ENCODE results near the gene ZBTB7C.

Gene ZBTB7C

DNA sequence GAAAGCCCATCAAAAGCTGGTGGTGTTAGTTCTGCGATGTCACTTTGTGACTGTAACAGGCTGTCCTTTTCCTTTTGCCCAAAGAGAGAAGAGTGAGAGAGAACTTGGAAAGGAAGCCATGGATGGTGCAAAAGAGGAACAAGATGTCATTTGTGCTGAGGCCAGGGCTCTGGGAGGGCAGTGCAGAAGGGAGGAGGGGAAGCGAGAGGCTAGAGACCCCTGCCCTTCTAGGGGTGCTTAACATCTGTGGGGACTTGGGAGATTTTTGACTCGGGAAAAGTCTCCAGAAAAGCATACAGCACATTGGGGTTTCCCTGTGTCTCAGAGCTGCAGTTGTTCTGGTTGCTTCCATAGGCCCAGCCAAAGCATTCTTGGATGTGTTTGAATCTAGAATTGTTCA, 49.6 kb downstream of the ZBTB7C start:
- ATAC-seq (replicated peaks) (no peak), DNase-seq (no peak)
- Mint-ChIP-seq H3K4me1 (no peaks in the 10 kb centered on the region), H3K27me3 (peaks cover 25 to 27% of the 10 kb centered on the region in 2 donors), H3K4me3 (no peak overlapping the region), H3K36me3 (peaks cover 0 to 4% of the 10 kb centered on the region in 2 donors), H3K9me3 (peaks cover 3 to 5% of the 10 kb centered on the region in 2 donors), H3K27ac (no peak overlapping the region)

DNA sequence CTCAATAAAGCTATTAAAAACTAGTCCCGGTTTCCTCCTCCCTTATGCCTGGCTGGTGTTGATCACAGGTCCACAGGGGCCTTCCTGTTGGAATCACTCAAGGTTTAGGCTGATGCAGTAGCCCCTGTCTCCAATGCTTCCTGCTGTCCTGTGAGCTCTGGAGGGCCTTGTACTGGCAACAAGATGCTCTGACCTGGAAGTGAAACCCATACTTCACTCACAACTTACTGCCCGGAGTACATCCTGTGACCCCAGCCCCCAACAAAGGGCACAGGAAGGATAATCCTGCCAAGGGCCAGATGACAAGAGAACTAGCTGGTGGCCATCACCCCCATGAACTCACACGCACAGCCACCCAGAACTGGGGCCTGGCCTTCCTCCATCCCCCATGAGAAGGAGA, 50.3 kb downstream of the ZBTB7C start:
- H3K4me1 Mint-ChIP-seq, result no peaks in the 10 kb centered on the region
- no peaks in the 10 kb centered on the region for H3K36me3 Mint-ChIP-seq
- H3K4me3 Mint-ChIP-seq, result no peak overlapping the region
- no peaks in the 10 kb centered on the region for H3K9me3 Mint-ChIP-seq
- DNase-seq (no peak), ATAC-seq (replicated peaks) (no peak)
- no peak overlapping the region for H3K27ac Mint-ChIP-seq
- peaks cover 20 to 21% of the 10 kb centered on the region in 2 donors for H3K27me3 Mint-ChIP-seq

DNA sequence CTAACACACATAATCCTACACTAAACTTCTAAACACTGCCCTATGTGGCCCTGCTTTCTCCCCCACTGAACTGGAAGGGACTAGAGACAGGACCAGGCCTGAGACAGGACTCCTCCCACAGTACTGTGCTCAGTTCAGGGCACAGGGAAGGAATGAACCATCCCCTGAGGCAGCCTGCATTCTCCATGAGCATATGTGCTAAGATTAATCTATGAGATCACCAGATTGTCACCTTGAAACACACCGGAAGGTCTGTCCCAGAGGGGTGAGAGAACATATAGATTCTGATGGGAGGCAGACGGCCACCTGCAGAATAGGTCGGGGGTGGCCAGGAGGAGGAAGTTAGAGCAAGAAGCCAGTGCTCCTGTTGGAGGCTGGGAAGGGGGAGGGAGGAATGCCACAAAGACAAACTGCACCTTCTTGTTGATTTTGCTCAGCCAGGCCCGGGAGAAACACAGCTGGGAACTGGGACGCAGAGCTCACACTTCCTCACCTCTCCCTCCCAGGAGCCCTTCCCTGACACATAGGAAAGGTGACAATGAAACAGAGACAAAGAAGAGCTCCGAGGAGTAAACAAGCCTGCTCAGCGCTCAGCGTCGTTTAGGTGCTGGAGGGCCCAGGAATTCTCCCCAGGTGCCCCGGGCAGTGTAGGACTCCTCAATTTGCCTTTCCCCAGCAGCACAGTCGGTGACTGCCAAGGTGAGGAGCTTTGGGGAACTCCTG, 52.1 kb downstream of the ZBTB7C start:
- H3K4me1 Mint-ChIP-seq, result no peaks in the 10 kb centered on the region
- ATAC-seq (replicated peaks) (no peak), DNase-seq (no peak)
- H3K4me3 Mint-ChIP-seq, result no peak overlapping the region
- no peak overlapping the region for H3K27ac Mint-ChIP-seq
- peaks cover 16 to 18% of the 10 kb centered on the region in 2 donors for H3K27me3 Mint-ChIP-seq
- no peaks in the 10 kb centered on the region for H3K9me3 Mint-ChIP-seq
- no peaks in the 10 kb centered on the region for H3K36me3 Mint-ChIP-seq

DNA sequence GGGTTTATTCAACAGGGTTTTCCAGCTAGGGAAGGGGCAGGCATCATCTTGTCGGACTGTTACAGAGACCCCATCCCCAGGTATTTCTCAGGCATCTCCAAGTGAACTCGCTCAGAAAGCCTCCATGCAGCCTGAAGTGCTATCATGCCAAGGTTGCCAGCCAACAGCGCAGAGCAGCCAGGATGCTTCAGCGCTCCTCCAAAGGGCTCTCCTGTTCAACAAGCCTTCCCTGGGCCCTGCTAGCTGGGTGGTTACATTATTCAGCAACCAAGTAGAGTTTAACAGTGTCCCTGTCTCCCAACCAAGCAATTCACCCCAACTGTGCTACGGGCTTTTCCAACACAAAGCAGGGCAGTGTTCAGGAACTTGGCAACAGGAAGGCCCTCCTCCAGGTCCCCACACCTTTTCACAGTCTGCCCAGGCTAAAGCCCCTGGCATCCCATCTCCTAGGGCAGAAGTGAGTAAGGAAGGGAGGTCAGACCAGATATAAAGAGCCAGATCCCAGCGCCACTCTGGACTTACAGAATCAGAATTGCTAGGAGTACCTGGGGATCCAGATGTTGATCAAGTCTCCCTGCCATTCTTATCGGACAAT, 52.9 kb downstream of the ZBTB7C start:
- Mint-ChIP-seq H3K4me3 (no peak overlapping the region), H3K27me3 (peaks cover 12 to 16% of the 10 kb centered on the region in 2 donors), H3K9me3 (no peaks in the 10 kb centered on the region), H3K4me1 (no peaks in the 10 kb centered on the region), H3K36me3 (no peaks in the 10 kb centered on the region), H3K27ac (no peak overlapping the region)
- ATAC-seq (replicated peaks) (no peak), DNase-seq (no peak)

DNA sequence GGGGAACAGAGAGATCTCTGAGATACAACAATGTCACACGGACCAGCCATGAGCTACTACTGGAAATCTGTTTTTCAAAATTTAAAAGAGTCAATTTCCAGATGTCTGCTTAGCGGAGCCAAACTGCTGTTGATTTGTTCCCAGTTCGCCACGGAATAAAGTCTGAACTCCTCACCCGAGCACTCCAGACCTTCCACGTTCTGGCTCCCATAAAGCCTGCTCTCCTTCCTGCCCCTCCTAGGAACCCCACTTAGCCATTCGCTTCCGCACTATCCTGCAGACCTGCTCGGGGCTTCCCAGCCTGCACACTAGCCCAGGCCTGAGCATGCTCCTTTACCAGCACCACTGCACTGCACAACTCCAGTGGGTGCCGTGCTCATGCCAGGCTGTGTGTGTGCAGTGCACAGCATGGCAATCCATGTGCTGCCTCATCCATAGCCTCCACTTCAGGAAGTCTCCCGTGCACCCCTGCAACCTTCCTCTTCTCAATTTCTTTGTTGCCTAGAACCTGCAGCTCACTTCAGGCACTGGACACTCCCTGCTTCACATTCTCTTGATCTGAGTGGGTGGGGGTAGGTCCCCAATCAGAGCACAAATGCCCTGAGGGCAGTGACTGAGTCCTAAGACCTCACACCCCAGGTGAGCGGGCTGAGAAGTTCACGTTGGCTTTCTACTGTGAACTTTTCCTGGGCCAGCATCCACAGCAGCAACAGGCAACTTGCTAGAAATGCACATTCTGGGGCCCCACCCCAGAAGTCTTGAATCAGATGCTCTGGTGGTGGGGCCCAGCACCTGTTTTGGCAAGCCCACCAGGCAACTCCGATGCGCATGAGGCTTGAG, 53.7 kb downstream of the ZBTB7C start:
- ATAC-seq (replicated peaks), result no peak
- H3K27ac Mint-ChIP-seq, result no peak overlapping the region
- DNase-seq, result no peak
- peaks cover 6 to 14% of the 10 kb centered on the region in 2 donors for H3K27me3 Mint-ChIP-seq
- H3K4me1 Mint-ChIP-seq, result no peaks in the 10 kb centered on the region
- no peak overlapping the region for H3K4me3 Mint-ChIP-seq
- no peaks in the 10 kb centered on the region for H3K9me3 Mint-ChIP-seq
- no peaks in the 10 kb centered on the region for H3K36me3 Mint-ChIP-seq

DNA sequence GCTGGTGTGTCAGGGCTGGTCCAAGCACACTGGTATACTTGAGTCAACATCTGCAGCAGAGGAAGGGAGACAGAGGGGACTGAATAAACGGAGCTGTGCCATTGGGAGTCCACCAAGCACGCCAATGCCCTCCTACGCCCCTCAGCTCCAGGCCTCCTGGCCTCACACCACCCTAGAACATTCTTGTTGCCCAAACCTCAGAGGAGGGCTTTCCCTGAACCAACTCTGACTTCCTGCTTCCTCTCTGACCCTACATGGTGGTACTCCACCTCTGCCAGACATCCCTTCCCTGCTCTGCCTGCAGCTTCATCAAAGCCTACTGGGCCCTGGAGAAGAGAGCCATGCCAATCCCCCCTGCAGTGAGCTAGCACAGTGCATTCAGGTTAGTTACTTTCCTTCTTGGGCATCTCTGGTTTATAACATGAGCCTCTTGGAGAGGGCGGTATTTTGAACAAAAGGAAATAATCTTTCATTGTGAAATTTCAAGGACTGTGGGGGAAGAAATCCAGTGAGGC, 54.4 kb downstream of the ZBTB7C start:
- Mint-ChIP-seq H3K9me3 (no peaks in the 10 kb centered on the region), H3K27me3 (peaks cover 0 to 8% of the 10 kb centered on the region in 2 donors), H3K36me3 (no peaks in the 10 kb centered on the region), H3K27ac (no peak overlapping the region), H3K4me3 (no peak overlapping the region), H3K4me1 (no peaks in the 10 kb centered on the region)
- ATAC-seq (replicated peaks) (no peak), DNase-seq (no peak)

DNA sequence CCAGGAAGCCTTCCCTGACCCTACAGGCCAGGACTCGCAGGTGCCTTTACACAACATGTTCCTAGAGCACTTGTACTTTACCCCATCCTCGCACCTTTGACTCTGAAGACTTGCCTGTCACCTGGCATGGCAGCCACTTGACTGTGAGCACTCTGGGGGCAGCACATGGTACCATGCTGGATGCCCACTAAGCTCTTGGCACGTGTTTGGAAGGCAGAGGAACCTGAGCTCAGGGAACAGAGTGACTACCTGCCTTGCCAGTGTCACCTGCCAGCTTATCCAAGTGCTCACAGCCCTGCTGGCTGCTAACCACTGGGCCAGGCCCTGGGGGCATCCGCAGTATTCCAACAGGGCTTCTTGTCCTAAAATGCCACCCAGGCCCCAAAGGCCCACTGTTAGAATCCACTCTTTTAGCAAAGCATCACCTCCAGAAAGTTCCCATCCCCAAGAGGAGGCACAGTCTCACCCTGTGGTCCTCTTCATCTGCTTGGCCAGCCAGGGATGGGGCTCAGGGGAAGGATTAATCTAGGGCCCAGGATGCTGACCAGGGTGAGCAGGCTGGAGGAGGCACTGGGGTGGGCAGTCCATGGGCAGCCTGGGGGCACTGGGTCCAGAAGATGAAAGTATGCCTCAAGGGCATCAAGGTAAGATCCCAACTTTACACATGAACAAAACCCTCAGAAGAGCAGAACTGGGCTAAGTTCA, 57.0 kb downstream of the ZBTB7C start:
- Mint-ChIP-seq H3K4me3 (no peak overlapping the region), H3K27ac (no peak overlapping the region), H3K4me1 (no peaks in the 10 kb centered on the region), H3K36me3 (no peaks in the 10 kb centered on the region), H3K27me3 (peaks cover 0 to 13% of the 10 kb centered on the region in 2 donors), H3K9me3 (no peaks in the 10 kb centered on the region)
- ATAC-seq (replicated peaks) (no peak), DNase-seq (no peak)

DNA sequence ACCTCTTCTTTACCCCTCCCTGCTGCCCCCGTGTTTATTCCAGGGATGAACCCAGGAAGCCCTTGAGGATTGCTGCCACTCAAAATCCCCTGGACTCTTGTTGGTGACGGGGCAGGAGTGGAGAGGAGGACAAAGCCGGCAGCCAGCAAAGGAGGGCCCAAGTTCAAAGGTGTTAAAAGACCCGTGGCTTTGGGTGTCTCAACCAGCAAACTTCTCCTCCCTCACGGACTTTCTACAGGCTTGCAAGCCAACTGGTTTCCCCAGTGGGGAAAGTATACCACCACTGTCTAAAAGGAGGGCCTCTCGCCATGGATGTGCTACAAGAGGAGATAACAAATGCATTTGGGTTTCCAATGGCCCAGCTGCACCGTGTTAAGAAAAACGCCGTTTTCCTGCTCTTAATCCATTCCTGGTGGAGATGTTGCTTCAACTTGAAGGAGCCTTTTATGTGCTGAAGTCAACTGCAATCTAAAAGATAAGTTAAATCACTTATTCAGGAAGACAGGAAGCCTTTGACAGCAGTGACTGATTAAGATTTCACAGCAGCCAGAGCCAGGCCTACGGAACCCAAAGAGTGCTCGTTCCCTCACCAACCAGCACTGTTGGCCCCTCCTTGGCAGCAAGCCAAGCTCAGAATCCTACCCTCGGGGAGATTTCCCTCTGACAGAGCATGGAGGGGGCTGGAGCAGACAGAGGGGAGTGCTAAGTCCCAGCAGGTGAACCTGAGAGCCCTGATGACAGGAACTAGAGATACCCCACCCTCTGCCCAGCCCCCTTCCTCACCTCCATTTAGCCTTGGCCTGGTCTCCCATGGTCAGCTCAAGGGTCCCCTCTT, 57.8 kb downstream of the ZBTB7C start:
- Mint-ChIP-seq H3K27ac (no peak overlapping the region), H3K4me3 (no peak overlapping the region), H3K4me1 (no peaks in the 10 kb centered on the region), H3K36me3 (no peaks in the 10 kb centered on the region), H3K27me3 (peaks cover 0 to 13% of the 10 kb centered on the region in 2 donors), H3K9me3 (no peaks in the 10 kb centered on the region)
- DNase-seq, result no peak
- ATAC-seq (replicated peaks), result no peak

DNA sequence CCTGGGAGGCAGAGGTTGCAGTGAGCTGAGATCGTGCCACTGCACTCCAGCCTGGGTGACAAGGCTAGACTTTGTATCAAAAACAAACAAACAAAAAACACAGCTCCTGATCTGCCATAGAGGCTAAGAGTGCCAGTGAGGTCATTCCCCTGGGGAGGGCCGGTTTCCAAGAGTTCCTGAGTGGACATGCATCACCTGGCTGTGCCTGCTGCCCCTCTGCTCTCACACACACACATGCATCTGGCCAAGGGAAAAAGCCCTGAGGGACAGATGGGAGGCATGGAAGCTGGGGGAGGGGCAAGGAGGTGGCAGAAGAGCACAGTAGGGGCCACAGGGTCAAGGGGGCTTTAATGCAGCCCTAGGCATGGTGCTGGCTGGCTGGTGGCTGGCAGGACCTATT, 60.4 kb downstream of the ZBTB7C start:
- no peak for ATAC-seq (replicated peaks)
- Mint-ChIP-seq H3K4me1 (no peaks in the 10 kb centered on the region), H3K4me3 (no peak overlapping the region), H3K27me3 (peaks cover 0 to 8% of the 10 kb centered on the region in 2 donors), H3K9me3 (no peaks in the 10 kb centered on the region), H3K36me3 (no peaks in the 10 kb centered on the region), H3K27ac (no peak overlapping the region)
- DNase-seq, result no peak

DNA sequence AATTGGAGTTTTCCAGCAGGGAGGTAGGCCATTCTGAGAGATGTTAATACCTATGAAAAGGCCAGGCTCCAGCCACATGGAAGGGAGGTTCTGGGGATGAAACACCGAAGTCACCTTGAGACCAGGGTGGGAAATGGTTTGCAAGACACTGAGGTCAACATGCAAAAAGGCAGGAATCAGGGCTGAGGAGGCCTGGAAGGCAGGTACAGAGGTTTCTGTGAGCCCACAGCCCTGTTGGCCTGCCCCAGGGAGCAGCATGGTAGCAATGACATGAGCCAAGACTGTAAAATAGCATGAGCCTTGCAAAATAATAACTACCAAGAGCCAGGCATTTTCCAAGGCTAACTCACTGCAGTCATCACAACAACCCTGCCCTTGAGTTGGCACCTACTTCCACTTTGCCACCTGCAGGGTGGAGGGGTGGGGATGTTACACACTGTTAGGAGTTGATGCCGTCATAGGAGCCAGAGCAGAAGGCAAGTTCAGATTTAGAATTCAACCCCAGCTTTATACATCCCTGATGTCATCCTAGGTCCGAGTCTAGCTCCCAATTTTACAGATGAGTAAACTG, 61.3 kb downstream of the ZBTB7C start:
- no peaks in the 10 kb centered on the region for H3K9me3 Mint-ChIP-seq
- DNase-seq, result no peak
- no peak for ATAC-seq (replicated peaks)
- H3K27me3 Mint-ChIP-seq, result peaks cover 0 to 12% of the 10 kb centered on the region in 2 donors
- H3K36me3 Mint-ChIP-seq, result no peaks in the 10 kb centered on the region
- no peak overlapping the region for H3K4me3 Mint-ChIP-seq
- no peak overlapping the region for H3K27ac Mint-ChIP-seq
- no peaks in the 10 kb centered on the region for H3K4me1 Mint-ChIP-seq

DNA sequence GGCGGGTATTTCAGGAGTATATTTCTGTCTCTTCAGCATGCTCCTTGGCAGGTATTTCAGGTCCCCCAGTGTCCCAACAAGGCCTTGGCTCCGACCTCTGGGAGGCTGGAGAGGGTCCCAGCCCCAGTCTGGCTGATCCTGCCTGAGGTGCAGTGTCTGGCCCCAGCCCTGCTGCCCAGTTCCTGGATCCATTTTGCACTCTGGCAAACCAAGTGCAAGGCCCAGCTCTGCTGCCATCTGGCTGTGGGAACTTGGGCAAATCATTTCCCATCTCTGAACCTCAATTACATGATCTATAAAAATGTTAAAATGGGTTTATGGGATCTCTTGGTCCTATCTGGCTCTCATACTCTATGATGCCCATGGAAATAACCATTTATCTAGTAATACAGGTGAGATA, 63.6 kb downstream of the ZBTB7C start:
- Mint-ChIP-seq H3K27ac (no peak overlapping the region), H3K36me3 (no peaks in the 10 kb centered on the region), H3K27me3 (peaks cover 0 to 9% of the 10 kb centered on the region in 2 donors), H3K4me1 (no peaks in the 10 kb centered on the region), H3K9me3 (no peaks in the 10 kb centered on the region), H3K4me3 (no peak overlapping the region)
- DNase-seq (no peak), ATAC-seq (replicated peaks) (no peak)

DNA sequence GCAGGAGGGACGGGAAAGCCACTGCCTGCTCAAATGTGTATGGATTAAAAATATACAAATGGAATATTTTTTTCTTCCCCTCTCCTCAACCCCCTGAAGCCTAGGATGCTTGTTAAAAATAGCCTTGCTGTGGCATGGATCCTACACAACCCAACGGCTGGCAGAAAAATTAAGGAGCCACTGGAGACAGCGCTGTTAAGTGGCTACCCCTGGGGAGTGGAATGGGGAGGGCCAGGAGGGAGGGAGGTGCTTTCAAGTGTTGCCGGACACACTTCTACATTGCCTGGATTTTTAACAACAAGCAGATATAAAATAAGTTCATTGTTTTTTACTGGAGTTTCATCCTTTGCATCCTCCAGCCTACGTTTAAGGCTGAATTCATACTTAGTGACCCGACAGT, 66.6 kb downstream of the ZBTB7C start:
- no peak for ATAC-seq (replicated peaks)
- peaks cover 6 to 14% of the 10 kb centered on the region in 2 donors for H3K27me3 Mint-ChIP-seq
- no peak for DNase-seq
- H3K36me3 Mint-ChIP-seq, result no peaks in the 10 kb centered on the region
- H3K4me3 Mint-ChIP-seq, result no peak overlapping the region
- no peaks in the 10 kb centered on the region for H3K9me3 Mint-ChIP-seq
- H3K4me1 Mint-ChIP-seq, result no peaks in the 10 kb centered on the region
- no peak overlapping the region for H3K27ac Mint-ChIP-seq

DNA sequence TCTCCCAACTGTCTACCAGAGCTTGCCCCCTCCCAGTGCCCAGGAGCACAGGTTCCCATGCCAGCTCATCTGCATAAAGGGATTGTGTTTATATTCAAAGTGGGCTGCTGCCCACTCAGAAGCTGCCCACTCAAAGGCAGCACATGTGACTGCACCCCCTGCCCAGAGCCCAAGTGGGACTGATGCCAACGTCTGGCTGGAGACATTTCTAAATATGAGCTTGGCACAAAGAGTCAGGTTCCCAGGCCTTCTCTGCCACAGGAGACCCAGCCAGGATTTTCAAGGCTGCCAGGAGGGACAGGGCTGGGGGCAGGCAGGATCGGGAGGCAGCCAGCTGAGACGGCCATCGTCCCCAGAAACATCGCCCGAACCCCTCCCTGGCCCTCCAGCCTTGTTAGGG, 67.1 kb downstream of the ZBTB7C start:
- DNase-seq, result no peak
- H3K27ac Mint-ChIP-seq, result no peak overlapping the region
- no peak overlapping the region for H3K4me3 Mint-ChIP-seq
- peaks cover 6 to 10% of the 10 kb centered on the region in 2 donors for H3K27me3 Mint-ChIP-seq
- no peaks in the 10 kb centered on the region for H3K9me3 Mint-ChIP-seq
- no peaks in the 10 kb centered on the region for H3K4me1 Mint-ChIP-seq
- no peak for ATAC-seq (replicated peaks)
- H3K36me3 Mint-ChIP-seq, result no peaks in the 10 kb centered on the region

Data from stimulated activated naive B cell treated with anti-CD40 and anti-IgM and Interleukin-4, amounts not matched to agents 10 μg/mL and 1 μg/mL and 100 μg/mL, for 72 hours (primary cell).